Activated CD4-positive, CD25-positive, alpha-beta regulatory T cell treated with anti-CD3 and anti-CD28 coated beads, Interleukin-2, amount 50 U/mL, for 16 hours (primary cell): ENCODE measurements around the gene CLDN5.

Experiments
- DNase-seq: peaks from one replicate; pipeline ENCODE4 v3.0.0-alpha.2; 2020; ENCODE audit warnings: low read depth, low spot score

Gene CLDN5

GRCh38 chr22:19522881-19523239 is 1.4 kb downstream of the CLDN5 start:
- DNase-seq: no peak

GRCh38 chr22:19522190-19522880 is 1.9 kb downstream of the CLDN5 start:
- DNase-seq: no peak

GRCh38 chr22:19520566-19521305 is 3.5 kb downstream of the CLDN5 start:
- no peak for DNase-seq

GRCh38 chr22:19520007-19520406 is 4.2 kb downstream of the CLDN5 start:
- DNase-seq: no peak

GRCh38 chr22:19519041-19519926 is 4.9 kb downstream of the CLDN5 start:
- no peak for DNase-seq

- DNase-seq: no peak
Observed at GRCh38 chr22:19518635-19519034, 5.6 kb downstream of the CLDN5 start.

- no peak for DNase-seq
Observed at GRCh38 chr22:19517919-19518611, 6.1 kb downstream of the CLDN5 start.

- no peak for DNase-seq
Observed at GRCh38 chr22:19517171-19517500, 7.1 kb downstream of the CLDN5 start.

- no peak for DNase-seq
Observed at GRCh38 chr22:19516378-19517170, 7.6 kb downstream of the CLDN5 start.

GRCh38 chr22:19515654-19516377 is 8.4 kb downstream of the CLDN5 start:
- DNase-seq: no peak

GRCh38 chr22:19514831-19515565 is 9.2 kb downstream of the CLDN5 start:
- no peak for DNase-seq

GRCh38 chr22:19513823-19514222 is 10.4 kb downstream of the CLDN5 start:
- DNase-seq: no peak

GRCh38 chr22:19510919-19511341 is 13.3 kb downstream of the CLDN5 start:
- no peak for DNase-seq

GRCh38 chr22:19509923-19510322 is 14.3 kb downstream of the CLDN5 start:
- no peak for DNase-seq

GRCh38 chr22:19509191-19509590 is 15.0 kb downstream of the CLDN5 start:
- DNase-seq: no peak

GRCh38 chr22:19508024-19508776 is 16.0 kb downstream of the CLDN5 start:
- DNase-seq: no peak

GRCh38 chr22:19507534-19507861 is 16.7 kb downstream of the CLDN5 start:
- no peak for DNase-seq

GRCh38 chr22:19506212-19506611 is 18.0 kb downstream of the CLDN5 start:
- DNase-seq: no peak

GRCh38 chr22:19505735-19506126 is 18.5 kb downstream of the CLDN5 start:
- DNase-seq: no peak
